Endothelial cell of umbilical vein (primary cell): Measurements from ENCODE around the gene ARHGAP15. TPM values are rescaled to one million over a fixed set of nuclear protein-coding genes. Genes with fewer than 3 reads are reported as not detected.

Source experiments
- BruUV-seq: library from RNA; stranded (reverse); fragments of 400-500 nt; replicated peaks from 2 replicates; lab custom pipeline; 2021; lab: Mats Ljungman, UMichigan
- CTCF ChIA-PET: fragments of 300-600, 350-600 bp; sonication (Branson Sonifier 250); formaldehyde crosslinking; loops from one replicate; lab custom pipeline; 2021; ENCODE audit warnings: antibody characterized with exemption, inconsistent platforms; lab: Charles Lee
- POLR2A ChIA-PET: fragments of 300-600, 350-600 bp; sonication (Branson Sonifier 250); formaldehyde crosslinking; loops from one replicate; lab custom pipeline; 2021; ENCODE audit warnings: antibody characterized with exemption, inconsistent platforms; lab: Charles Lee
- DNase-seq: peaks from one replicate; pipeline ENCODE4 v3.0.0-alpha.2; 2011; ENCODE audit warnings: low read depth, low spot score
- FAIRE-seq: peaks from 2 replicates; lab custom pipeline; 2011; peaks lifted over from hg19 to GRCh38; lab: Jason Lieb, UNC
- H2AFZ ChIP-seq: 2 replicates; pipeline ENCODE4 v1.6.0; 2012; ENCODE audit warnings: low read depth, low read length, control low read depth, inconsistent platforms
- H3K27ac ChIP-seq: 2 replicates; pipeline ENCODE4 v1.5.1; 2011; ENCODE audit warnings: low read depth, mild to moderate bottlenecking, control low read depth, low read length, moderate library complexity; ENCODE audit not compliant: insufficient read depth
- H3K27me3 ChIP-seq, 2 experiments: 2 replicates each; pipeline versions ENCODE4 v1.6.0 to v1.6.1; 2011; ENCODE audit warnings: low read length in 2 of 2, mixed read lengths in 1 of 2; ENCODE audit not compliant: control insufficient read depth in 2 of 2, insufficient read depth in 2 of 2
- H3K36me3 ChIP-seq, 2 experiments: 2 replicates in 1 of 2; 3 replicates in 1 of 2; pipeline ENCODE4 v1.5.1; 2011; ENCODE audit warnings: low read length in 2 of 2, mild to moderate bottlenecking in 1 of 2, moderate library complexity in 1 of 2; ENCODE audit not compliant: control insufficient read depth in 2 of 2, insufficient read depth in 2 of 2; ENCODE audit errors: extremely low read depth in 1 of 2
- H3K4me1 ChIP-seq: 3 replicates; pipeline ENCODE4 v1.5.1; 2011; ENCODE audit warnings: mild to moderate bottlenecking, low read length; ENCODE audit not compliant: control insufficient read depth, insufficient read depth; ENCODE audit errors: extremely low read depth
- H3K4me2 ChIP-seq: 2 replicates; pipeline ENCODE4 v1.6.1; 2011; ENCODE audit warnings: low read length, control low read depth, mixed read lengths; ENCODE audit not compliant: insufficient read depth
- H3K4me3 ChIP-seq, 3 experiments: fragments of 200-600 bp in 1 of 3; sonication (generic), shearing (Covaris generic) in 1 of 3; replicated peaks in 1 of 3; 2 replicates each; pipeline ENCODE4 v1.5.1; 2011 to 2016; ENCODE audit warnings: control low read depth in 3 of 3, low read length in 3 of 3, mild to moderate bottlenecking in 2 of 3, inconsistent platforms in 1 of 3, low read depth in 1 of 3, moderate library complexity in 1 of 3; ENCODE audit not compliant: insufficient read depth in 1 of 3
- H3K79me2 ChIP-seq: 2 replicates; pipeline ENCODE4 v1.6.0; 2012; ENCODE audit warnings: low read length, inconsistent platforms; ENCODE audit not compliant: control insufficient read depth, insufficient read depth
- H3K9ac ChIP-seq: replicated peaks from 2 replicates; pipeline ENCODE3; 2011; ENCODE audit warnings: low read length, control low read depth; ENCODE audit not compliant: insufficient read depth; ENCODE audit errors: extremely low read depth
- H3K9me1 ChIP-seq: replicated peaks from 3 replicates; pipeline ENCODE4 v1.6.0; 2011; ENCODE audit warnings: mild to moderate bottlenecking, low read length; ENCODE audit not compliant: control insufficient read depth, insufficient read depth; ENCODE audit errors: extremely low read depth
- H3K9me3 ChIP-seq: replicated peaks from 2 replicates; pipeline ENCODE4 v1.5.1; 2012; ENCODE audit warnings: low read length, inconsistent platforms; ENCODE audit not compliant: control insufficient read depth, insufficient read depth
- H4K20me1 ChIP-seq: replicated peaks from 2 replicates; pipeline ENCODE3; 2011; ENCODE audit warnings: mild to moderate bottlenecking, low read length; ENCODE audit not compliant: control insufficient read depth, insufficient read depth; ENCODE audit errors: extremely low read depth
- EZH2 ChIP-seq: IDR thresholded peaks from 2 replicates; pipeline ENCODE4 v1.6.1; 2012; ENCODE audit warnings: borderline replicate concordance, low read depth, mild to moderate bottlenecking, moderate library complexity, low read length, inconsistent platforms; ENCODE audit not compliant: severe bottlenecking
- FOS ChIP-seq: IDR thresholded peaks from 2 replicates; pipeline ENCODE4 v1.6.1; 2011; ENCODE audit warnings: mild to moderate bottlenecking, low read length, moderate library complexity, borderline replicate concordance; ENCODE audit not compliant: insufficient read depth
- GATA2 ChIP-seq: IDR thresholded peaks from 2 replicates; pipeline ENCODE4 v1.7.0; 2011; ENCODE audit warnings: low read depth, mild to moderate bottlenecking, moderate library complexity, mixed read lengths, low read length; ENCODE audit not compliant: insufficient read length, insufficient read depth
- JUN ChIP-seq: IDR thresholded peaks from 2 replicates; pipeline ENCODE4 v1.6.1; 2011; ENCODE audit warnings: borderline replicate concordance, low read depth; ENCODE audit not compliant: insufficient read length, insufficient read depth
- MYC ChIP-seq: IDR thresholded peaks from one replicate; pipeline ENCODE4 v1.6.1; 2011; ENCODE audit warnings: mild to moderate bottlenecking, low read depth, low read length
- POLR2A ChIP-seq: IDR thresholded peaks from 2 replicates; pipeline ENCODE4 v1.6.1; 2012; ENCODE audit warnings: low read depth, mild to moderate bottlenecking, control low read depth, low read length
- POLR2AphosphoS5 ChIP-seq: IDR thresholded peaks from 2 replicates; pipeline ENCODE4 v1.6.1; 2012; ENCODE audit warnings: low read depth, mild to moderate bottlenecking, control low read depth, low read length, moderate library complexity; ENCODE audit not compliant: insufficient read depth
- dilution Hi-C: fragments of 300-500 bp; cut with MboI; formaldehyde crosslinking; loops from one replicate; pipeline ENCODE4 v1.15.0; 2019; ENCODE audit warnings: low sequenced_read_pairs; ENCODE audit not compliant: extremely low pct_ligation_motif_present
- intact Hi-C: fragments of 100-400 bp; cut with micrococcal nuclease; formaldehyde crosslinking; loops from one replicate; pipeline ENCODE4 v1.10.0; 2022
- polyA plus RNA-seq, 4 experiments: library from polyadenylated mRNA; depleted of rRNA in 3 of 4; stranded (reverse) in 3 of 4; unstranded in 1 of 4; fragments of >200 nt; gene quantifications; 2 replicates each; pipeline versions ENCODE4 v1.2.1 to v1.2.3, GENCODE V29; 2011 to 2012; ENCODE audit warnings: missing spikeins in 1 of 4
- total RNA-seq: library from RNA; stranded (reverse); gene quantifications from 2 replicates; pipeline ENCODE4 v1.2.3, GENCODE V29; 2021
- TF ChIP-seq, protein P1 (sequence below), 2 donors: IDR thresholded peaks; 1 replicate in 1 of 2; 2 replicates in 1 of 2; pipeline ENCODE4 v1.5.1; 2011; ENCODE audit warnings: low read length in 2 of 2, mild to moderate bottlenecking in 2 of 2, moderate library complexity in 2 of 2, control low read depth in 1 of 2, inconsistent platforms in 1 of 2, low read depth in 1 of 2; ENCODE audit not compliant: insufficient read depth in 1 of 2; ENCODE audit errors: extremely low read depth in 1 of 2
- TF ChIP-seq, protein P2 (sequence below): IDR thresholded peaks from 2 replicates; pipeline ENCODE4 v1.6.1; 2011; ENCODE audit not compliant: insufficient read depth, insufficient read length

ARHGAP15 gene
- total and polyA plus RNA-seq, 2 donors (not counting 3 experiments of a cell fraction or from before 2014, with no cell fraction given) = not detected

- Histone ChIP-seq H3K4me3 (no peak overlapping the region), H3K9me1 (no peaks in the 10 kb centered on the region), H3K27ac (no peak overlapping the region), H2AFZ (no peak overlapping the region), H3K9ac (no peak overlapping the region), H3K9me3 (no peaks in the 10 kb centered on the region), H3K4me1 (no peaks in the 10 kb centered on the region), H3K27me3 (no peaks in the 10 kb centered on the region), H3K36me3 (no peaks in the 10 kb centered on the region), H4K20me1 (no peaks in the 10 kb centered on the region), H3K79me2 (no peaks in the 10 kb centered on the region), H3K4me2 (no peak overlapping the region)
- DNase-seq (no peak), FAIRE-seq (no peak)
- ChIA-PET POLR2A (no interaction called here), CTCF (interaction anchor here (0.7 to 1.5 kb wide), 2 partner anchors 13 to 314 kb away, joined by 3 read pairs; no protein-coding TSS in a partner anchor)
- dilution Hi-C loops = no loop called here
- intact Hi-C loops = no loop called here
- TF ChIP-seq FOS = no peak
- no peak for TF ChIP-seq POLR2AphosphoS5
- TF ChIP-seq JUN = no peak
- TF ChIP-seq, protein P1, sequence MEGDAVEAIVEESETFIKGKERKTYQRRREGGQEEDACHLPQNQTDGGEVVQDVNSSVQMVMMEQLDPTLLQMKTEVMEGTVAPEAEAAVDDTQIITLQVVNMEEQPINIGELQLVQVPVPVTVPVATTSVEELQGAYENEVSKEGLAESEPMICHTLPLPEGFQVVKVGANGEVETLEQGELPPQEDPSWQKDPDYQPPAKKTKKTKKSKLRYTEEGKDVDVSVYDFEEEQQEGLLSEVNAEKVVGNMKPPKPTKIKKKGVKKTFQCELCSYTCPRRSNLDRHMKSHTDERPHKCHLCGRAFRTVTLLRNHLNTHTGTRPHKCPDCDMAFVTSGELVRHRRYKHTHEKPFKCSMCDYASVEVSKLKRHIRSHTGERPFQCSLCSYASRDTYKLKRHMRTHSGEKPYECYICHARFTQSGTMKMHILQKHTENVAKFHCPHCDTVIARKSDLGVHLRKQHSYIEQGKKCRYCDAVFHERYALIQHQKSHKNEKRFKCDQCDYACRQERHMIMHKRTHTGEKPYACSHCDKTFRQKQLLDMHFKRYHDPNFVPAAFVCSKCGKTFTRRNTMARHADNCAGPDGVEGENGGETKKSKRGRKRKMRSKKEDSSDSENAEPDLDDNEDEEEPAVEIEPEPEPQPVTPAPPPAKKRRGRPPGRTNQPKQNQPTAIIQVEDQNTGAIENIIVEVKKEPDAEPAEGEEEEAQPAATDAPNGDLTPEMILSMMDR (IDR thresholded peaks at IDR 0.05; ENCODE audit: extremely low read depth in 1 of 2, insufficient read depth in 1 of 2, low read depth in 1 of 2, low read length in 2 of 2) = no peak
- TF ChIP-seq MYC = no peak
- TF ChIP-seq POLR2A = no peak
- no peak for TF ChIP-seq EZH2
- TF ChIP-seq GATA2 = no peak
- TF ChIP-seq, protein P2, sequence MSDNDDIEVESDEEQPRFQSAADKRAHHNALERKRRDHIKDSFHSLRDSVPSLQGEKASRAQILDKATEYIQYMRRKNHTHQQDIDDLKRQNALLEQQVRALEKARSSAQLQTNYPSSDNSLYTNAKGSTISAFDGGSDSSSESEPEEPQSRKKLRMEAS = no peak
- no TSS peak for BruUV-seq
Measured at GRCh38 chr2:143390171-143390570, 261.0 kb downstream of the ARHGAP15 start.
